Ishikawa (cell line): ENCODE results near the gene GAS2.

ENCODE experiments used
- CEBPB ChIP-seq: IDR thresholded peaks from 2 replicates; pipeline ENCODE4 v1.6.1; 2012
- CREB1 ChIP-seq: IDR thresholded peaks from 2 replicates; pipeline ENCODE4 v1.6.1; 2012; ENCODE audit warnings: low read depth
- EGR1 ChIP-seq: IDR thresholded peaks from 2 replicates; pipeline ENCODE4 v1.6.1; 2012
- EP300 ChIP-seq: IDR thresholded peaks from 2 replicates; pipeline ENCODE4 v1.6.1; 2012; ENCODE audit warnings: borderline replicate concordance
- FOXM1 ChIP-seq: IDR thresholded peaks from 2 replicates; pipeline ENCODE4 v1.6.1; 2012; ENCODE audit warnings: low read depth, borderline replicate concordance
- MAX ChIP-seq: IDR thresholded peaks from 2 replicates; pipeline ENCODE4 v1.6.1; 2012
- NFIC ChIP-seq: IDR thresholded peaks from 2 replicates; pipeline ENCODE4 v1.6.1; 2012
- RAD21 ChIP-seq: IDR thresholded peaks from 2 replicates; pipeline ENCODE4 v1.6.1; 2012; ENCODE audit warnings: low read depth
- REST ChIP-seq: IDR thresholded peaks from 2 replicates; pipeline ENCODE4 v1.6.1; 2012; ENCODE audit warnings: low read depth, mild to moderate bottlenecking
- TAF1 ChIP-seq: IDR thresholded peaks from 2 replicates; pipeline ENCODE4 v1.6.1; 2012; ENCODE audit warnings: low read depth, mild to moderate bottlenecking
- TCF12 ChIP-seq: IDR thresholded peaks from 2 replicates; pipeline ENCODE4 v1.6.1; 2012; ENCODE audit warnings: low read depth
- TEAD4 ChIP-seq: IDR thresholded peaks from 2 replicates; pipeline ENCODE4 v1.6.1; 2012
- USF1 ChIP-seq: IDR thresholded peaks from 2 replicates; pipeline ENCODE4 v1.6.1; 2012
- YY1 ChIP-seq: IDR thresholded peaks from 2 replicates; pipeline ENCODE4 v1.6.1; 2012; ENCODE audit warnings: low read depth
- ZBTB7A ChIP-seq: IDR thresholded peaks from 2 replicates; pipeline ENCODE4 v1.6.1; 2012; ENCODE audit warnings: low read depth

GAS2 gene

GRCh38 chr11:22860241-22860640, 193.8 kb downstream of the GAS2 start, which contains the start of gene CCDC179:
TSS of gene CCDC179 (minus strand) at chr11:22860474. CDS start at chr11:22860421, 53 bp downstream.
- TF ChIP-seq EP300 (no peak), TCF12 (no peak), ZBTB7A (no peak), REST (no peak), TEAD4 (no peak), MAX (no peak), RAD21 (no peak), NFIC (no peak), USF1 (no peak), EGR1 (no peak), CREB1 (no peak), CEBPB (no peak), YY1 (no peak), TAF1 (no peak), FOXM1 (no peak)
